ENCODE measurements around the gene BACE1. TPM values are rescaled to one million over a fixed set of nuclear protein-coding genes. Genes with fewer than 3 reads are reported as not detected.

BACE1 gene
- total RNA-seq, result 39.3 and 45.1 TPM in 2 replicates

GRCh38 chr11:117316197-117316961 is at the start of gene BACE1:
BACE1 (minus strand) TSS chr11:117316256; CDS start chr11:117315795, 461 bp downstream.

GRCh38 chr11:117327567-117328374 is 11.7 kb upstream of the BACE1 start, which contains the start of gene CEP164:
CEP164 (plus strand) TSS chr11:117327854; CDS start chr11:117338587, 10,733 bp downstream.

GRCh38 chr11:117290809-117291396 is 25.2 kb downstream of the BACE1 start, which contains the start of gene BACE1-AS:
BACE1-AS (plus strand) TSS chr11:117291346.

Small RNAs within 50 kb of the gene (small RNA-seq; reads per million reads assigned to genes)
- not detected for gene RF00564

Other genes with a start within 250 kb of the BACE1 start
- gene SIK3, start 217.8 kb downstream of the BACE1 start, total RNA-seq, result 35.2 and 36.7 TPM in 2 replicates
- 152 and 156 TPM in 2 replicates for gene PAFAH1B2, start 172.0 kb downstream of the BACE1 start, total RNA-seq
- 29.8 and 32.0 TPM in 2 replicates for gene SIDT2, start 137.5 kb downstream of the BACE1 start, total RNA-seq
- 2,107 and 2,771 TPM in 2 replicates for gene TAGLN, start 116.9 kb downstream of the BACE1 start, total RNA-seq
- gene PCSK7, start 84.2 kb downstream of the BACE1 start, total RNA-seq, result 47.7 and 55.2 TPM in 2 replicates
- 13.8 and 16.2 TPM in 2 replicates for gene RNF214, start 83.6 kb downstream of the BACE1 start, total RNA-seq
- 3.9 and 5.5 TPM in 2 replicates for gene BACE1-AS, start 24.9 kb downstream of the BACE1 start, total RNA-seq
- gene CEP164, start 11.6 kb upstream of the BACE1 start, total RNA-seq, result 34.9 and 43.2 TPM in 2 replicates

Measured in hair follicle dermal papilla cell (primary cell).